SK-MEL-5 (cell line): ENCODE data around the gene AP1AR. TPM values are rescaled to one million over a fixed set of nuclear protein-coding genes. Genes with fewer than 3 reads are reported as not detected.
"Not testable (repeated sequence)": the region's sequence is repeated elsewhere in the genome, so short reads cannot be mapped to it uniquely, and the experiment has no call there.

Source experiments
- DNase-seq: peaks from one replicate; pipeline ENCODE4 v3.0.0-alpha.2; 2016; ENCODE audit warnings: low read depth, low spot score
- in situ Hi-C: cut with HindIII; loops from 2 replicates; pipeline ENCODE4 v1.10.0; 2016; ENCODE audit warnings: low sequenced_read_pairs, high pct_unique_total_duplicates, low pct_unique_long_range_greater_than_20kb
- polyA plus RNA-seq, 2 experiments: library from polyadenylated mRNA; depleted of rRNA; stranded (reverse); fragments of >200 nt; gene quantifications; 2 replicates each; pipeline ENCODE4 v1.2.3, GENCODE V29; 2015
- total RNA-seq: library from RNA; depleted of rRNA; stranded (reverse); fragments of >200 nt; shearing (Covaris generic); gene quantifications from 2 replicates; pipeline ENCODE4 v1.2.3, GENCODE V29; 2014; rRNA removed

AP1AR gene
- 33.4 and 34.1 TPM in 2 replicates for total RNA-seq
- polyA plus RNA-seq (2015; cell fraction: cytosol; rRNA removed), result 22.4 and 29.6 TPM in 2 replicates
- 42.4 and 65.5 TPM in 2 replicates for polyA plus RNA-seq (2015; cell fraction: nucleus; rRNA removed)

GRCh38 chr4:112231779-112232713, at the start of gene AP1AR:
Gene AP1AR (plus strand): TSS chr4:112231787. CDS start chr4:112232092, 305 bp downstream.
- peak; percentile 72 for DNase-seq
- in situ Hi-C loops, result no loop called here

GRCh38 chr4:112182604-112183003, 49.0 kb upstream of the AP1AR start:
- in situ Hi-C loops, result no loop called here
- no peak for DNase-seq

- in situ Hi-C loops, result no loop called here
- no peak for DNase-seq
These were observed 48.3 kb upstream of the AP1AR start for GRCh38 chr4:112183252-112183651.

- in situ Hi-C loops, result no loop called here
- DNase-seq, result no peak
These were observed 47.1 kb upstream of the AP1AR start for GRCh38 chr4:112184438-112184837.

GRCh38 chr4:112185334-112185733, 46.3 kb upstream of the AP1AR start:
- in situ Hi-C loops, result no loop called here
- no peak for DNase-seq

GRCh38 chr4:112185740-112186670, 45.6 kb upstream of the AP1AR start:
- DNase-seq, result no peak
- in situ Hi-C loops, result no loop called here

GRCh38 chr4:112189754-112190153, 41.8 kb upstream of the AP1AR start:
- in situ Hi-C loops, result no loop called here
- peak; percentile 52 for DNase-seq

- in situ Hi-C loops, result no loop called here
- DNase-seq, result no peak
These were observed 40.9 kb upstream of the AP1AR start for GRCh38 chr4:112190684-112191083.

- in situ Hi-C loops, result no loop called here
These were observed 35.1 kb upstream of the AP1AR start for GRCh38 chr4:112196461-112196860.

GRCh38 chr4:112199041-112199440, 32.5 kb upstream of the AP1AR start:
- in situ Hi-C loops, result no loop called here
- no peak for DNase-seq

More at GRCh38 chr4:112196461-112196860, 35.1 kb upstream of the AP1AR start:
- no peak for DNase-seq

GRCh38 chr4:112201915-112202505, 29.6 kb upstream of the AP1AR start:
- no peak for DNase-seq
- in situ Hi-C loops, result no loop called here

GRCh38 chr4:112203593-112203992, 28.0 kb upstream of the AP1AR start:
- in situ Hi-C loops, result no loop called here
- no peak for DNase-seq

GRCh38 chr4:112206431-112206830, 25.2 kb upstream of the AP1AR start:
- in situ Hi-C loops, result no loop called here

GRCh38 chr4:112208137-112209095, 23.2 kb upstream of the AP1AR start:
- in situ Hi-C loops, DNase-seq: not testable (repeated sequence)

More at GRCh38 chr4:112206431-112206830, 25.2 kb upstream of the AP1AR start:
- no peak for DNase-seq

- in situ Hi-C loops, result no loop called here
- no peak for DNase-seq
These were observed 20.8 kb upstream of the AP1AR start for GRCh38 chr4:112210777-112211176.

- no peak for DNase-seq
- in situ Hi-C loops, result no loop called here
These were observed 18.5 kb upstream of the AP1AR start for GRCh38 chr4:112213091-112213490.

GRCh38 chr4:112213856-112214255, 17.7 kb upstream of the AP1AR start:
- in situ Hi-C loops, result no loop called here
- no peak for DNase-seq
